ENCODE measurements around the gene GPR55.
A peak's percentile ranks its signal among the peaks of the same experiment; 100 is the strongest.

Gene GPR55

GRCh38 chr2:230967113-230967512, 42.1 kb upstream of the GPR55 start:
- H3K4me3 ChIP-seq (ENCODE audit: low read depth, low read length) = no peak overlapping the region
- H3K27me3 ChIP-seq (replicated peaks) = no peaks in the 10 kb centered on the region
- H3K36me3 ChIP-seq (replicated peaks) = no peaks in the 10 kb centered on the region
- no peak for TF ChIP-seq CTCF (IDR thresholded peaks at IDR 0.05; ENCODE audit: low read depth, low read length, missing control alignments)
- in situ Hi-C loops (cut with HindIII; ENCODE audit: low pct_ligation_motif_present, low sequenced_read_pairs) = no loop called here
- no peak for DNase-seq
- H3K27ac ChIP-seq = no peak overlapping the region

DNA sequence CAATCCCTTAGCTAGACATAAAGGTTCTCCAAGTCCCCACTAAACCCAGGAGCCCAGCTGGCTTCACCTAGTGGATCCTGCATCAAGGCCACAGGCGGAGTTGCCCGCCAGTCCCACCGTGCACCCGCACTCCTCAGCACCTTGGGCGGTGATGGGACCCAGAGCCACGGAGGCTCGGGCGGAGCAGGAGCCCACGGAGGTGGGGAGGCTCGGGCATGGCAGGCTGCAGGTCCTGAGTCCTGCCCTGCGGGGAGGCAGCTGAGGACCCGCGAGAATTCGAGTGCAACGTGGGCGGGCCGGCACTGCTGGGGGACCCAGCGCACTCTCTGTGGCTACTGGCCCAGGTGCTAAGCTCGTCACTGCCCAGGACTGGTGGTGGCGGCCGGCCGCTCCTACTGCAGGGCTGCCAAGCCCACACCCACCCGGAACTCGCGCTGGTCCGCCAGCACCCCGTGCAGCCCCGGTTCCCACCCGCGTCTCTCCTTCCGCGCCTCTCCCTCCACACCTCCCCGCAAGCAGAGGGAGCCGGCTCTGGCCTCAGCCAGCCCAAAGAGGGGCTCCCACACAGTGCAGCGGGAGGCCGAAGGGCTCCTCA, 39.2 kb upstream of the GPR55 start:
- H3K27me3 ChIP-seq (replicated peaks) = no peaks in the 10 kb centered on the region
- in situ Hi-C loops (cut with HindIII; ENCODE audit: low pct_ligation_motif_present, low sequenced_read_pairs) = no loop called here
- no peak overlapping the region for H3K4me3 ChIP-seq (ENCODE audit: low read depth, low read length)
- no peak overlapping the region for H3K27ac ChIP-seq
- TF ChIP-seq CTCF (IDR thresholded peaks at IDR 0.05; ENCODE audit: low read depth, low read length, missing control alignments) = no peak
- no peak for DNase-seq
- no peaks in the 10 kb centered on the region for H3K36me3 ChIP-seq (replicated peaks)

GRCh38 chr2:230961091-230961491, 36.0 kb upstream of the GPR55 start:
- DNase-seq = peak; percentile 20
- Histone ChIP-seq H3K27ac (no peak overlapping the region), H3K4me3 (ENCODE audit: low read depth, low read length) (no peak overlapping the region), H3K27me3 (replicated peaks) (no peaks in the 10 kb centered on the region), H3K36me3 (replicated peaks) (no peaks in the 10 kb centered on the region)
- in situ Hi-C loops (cut with HindIII; ENCODE audit: low pct_ligation_motif_present, low sequenced_read_pairs) = no loop called here
- no peak for TF ChIP-seq CTCF (IDR thresholded peaks at IDR 0.05; ENCODE audit: low read depth, low read length, missing control alignments)

GRCh38 chr2:230960026-230960425, 35.0 kb upstream of the GPR55 start:
- H3K36me3 ChIP-seq (replicated peaks) = no peaks in the 10 kb centered on the region
- TF ChIP-seq CTCF (IDR thresholded peaks at IDR 0.05; ENCODE audit: low read depth, low read length, missing control alignments) = no peak
- no peak for DNase-seq
- no peaks in the 10 kb centered on the region for H3K27me3 ChIP-seq (replicated peaks)
- in situ Hi-C loops (cut with HindIII; ENCODE audit: low pct_ligation_motif_present, low sequenced_read_pairs) = no loop called here
- H3K4me3 ChIP-seq (ENCODE audit: low read depth, low read length) = no peak overlapping the region
- H3K27ac ChIP-seq = no peak overlapping the region

DNA sequence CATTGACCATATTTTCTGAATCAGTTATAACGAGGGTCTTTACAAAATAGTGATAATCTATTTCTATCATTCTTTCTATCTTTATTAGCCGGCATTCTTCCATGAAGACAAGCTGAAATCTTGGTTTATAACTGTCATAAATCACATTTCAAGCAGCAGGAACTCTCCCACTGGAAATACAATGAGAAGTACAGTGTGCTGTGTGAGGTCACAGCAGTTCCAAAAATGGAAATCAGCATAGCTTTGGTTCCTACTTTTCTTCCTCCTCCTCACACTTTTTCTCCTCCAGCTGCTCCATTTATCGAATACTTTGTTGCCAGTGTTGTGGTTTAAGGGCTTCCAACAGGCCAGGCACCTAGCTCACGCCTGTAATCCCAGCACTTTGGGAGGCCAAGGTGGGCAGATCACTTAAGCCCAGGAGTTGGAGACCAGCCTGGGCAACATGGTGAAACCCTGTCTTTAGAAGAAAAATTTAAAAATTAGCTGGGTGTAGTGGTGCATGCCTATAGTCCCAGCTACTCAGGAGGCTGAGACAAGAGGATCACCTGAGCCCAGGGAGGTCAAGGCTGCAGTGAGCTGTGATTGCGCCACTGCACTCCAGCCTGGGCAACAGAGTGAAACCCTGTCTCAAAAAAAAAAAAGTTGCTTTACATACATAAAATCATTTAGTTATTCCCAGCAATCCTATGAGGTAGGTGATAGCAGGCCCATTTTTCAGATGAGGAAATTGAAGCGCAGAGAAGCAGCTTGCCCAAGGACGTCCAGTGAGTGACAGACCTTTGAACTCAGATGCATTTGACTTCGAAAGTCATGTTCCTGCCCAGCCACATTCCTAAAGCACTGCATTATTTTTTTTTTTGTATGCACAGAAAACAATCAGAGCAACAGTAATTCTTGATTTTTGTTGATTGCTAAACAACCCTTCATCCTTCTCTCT, 34.0 kb upstream of the GPR55 start:
- no peak overlapping the region for H3K27ac ChIP-seq
- in situ Hi-C loops (cut with HindIII; ENCODE audit: low pct_ligation_motif_present, low sequenced_read_pairs) = no loop called here
- DNase-seq = no peak
- H3K4me3 ChIP-seq (ENCODE audit: low read depth, low read length) = no peak overlapping the region
- H3K36me3 ChIP-seq (replicated peaks) = no peaks in the 10 kb centered on the region
- no peaks in the 10 kb centered on the region for H3K27me3 ChIP-seq (replicated peaks)
- no peak for TF ChIP-seq CTCF (IDR thresholded peaks at IDR 0.05; ENCODE audit: low read depth, low read length, missing control alignments)

Measured in brain microvascular endothelial cell (primary cell).